Upper lobe of left lung (tissue), 4 donors: ENCODE results near the gene WDR70.

Experiments used
- CTCF ChIP-seq, 6 experiments: fragments of 450-650 bp in 4 of 6; fragments of 200-600 bp in 2 of 6; sonication (generic) in 2 of 6; IDR thresholded peaks; one replicate each; pipeline ENCODE4 v1.5.1; 2016 to 2019; ENCODE audit warnings: antibody characterized with exemption in 6 of 6
- EP300 ChIP-seq, 4 donors: sonication (generic); formaldehyde crosslinking; IDR thresholded peaks; one replicate each; pipeline ENCODE4 v1.5.1; 2017; ENCODE audit warnings: antibody characterized with exemption in 4 of 4, control low read depth in 2 of 4

GRCh38 chr5:37736397-37736796, 357.3 kb downstream of the WDR70 start:
- TF ChIP-seq EP300 (IDR thresholded peaks at IDR 0.05), result no peak
- no peak for TF ChIP-seq CTCF (IDR thresholded peaks at IDR 0.05)
